Endothelial cell of umbilical vein (primary cell): ENCODE data around the gene MACF1. TPM values are rescaled to one million over a fixed set of nuclear protein-coding genes. Genes with fewer than 3 reads are reported as not detected.

ENCODE experiments used
- BruUV-seq: library from RNA; stranded (reverse); fragments of 400-500 nt; replicated peaks from 2 replicates; lab custom pipeline; 2021; lab: Mats Ljungman, UMichigan
- CTCF ChIA-PET: fragments of 300-600, 350-600 bp; sonication (Branson Sonifier 250); formaldehyde crosslinking; loops from one replicate; lab custom pipeline; 2021; ENCODE audit warnings: antibody characterized with exemption, inconsistent platforms; lab: Charles Lee
- POLR2A ChIA-PET: fragments of 300-600, 350-600 bp; sonication (Branson Sonifier 250); formaldehyde crosslinking; loops from one replicate; lab custom pipeline; 2021; ENCODE audit warnings: antibody characterized with exemption, inconsistent platforms; lab: Charles Lee
- DNase-seq: peaks from one replicate; pipeline ENCODE4 v3.0.0-alpha.2; 2011; ENCODE audit warnings: low read depth, low spot score
- FAIRE-seq: peaks from 2 replicates; lab custom pipeline; 2011; peaks lifted over from hg19 to GRCh38; lab: Jason Lieb, UNC
- H2AFZ ChIP-seq: 2 replicates; pipeline ENCODE4 v1.6.0; 2012; ENCODE audit warnings: low read depth, low read length, control low read depth, inconsistent platforms
- H3K27ac ChIP-seq: 2 replicates; pipeline ENCODE4 v1.5.1; 2011; ENCODE audit warnings: low read depth, mild to moderate bottlenecking, control low read depth, low read length, moderate library complexity; ENCODE audit not compliant: insufficient read depth
- H3K27me3 ChIP-seq, 2 experiments: 2 replicates each; pipeline versions ENCODE4 v1.6.0 to v1.6.1; 2011; ENCODE audit warnings: low read length in 2 of 2, mixed read lengths in 1 of 2; ENCODE audit not compliant: control insufficient read depth in 2 of 2, insufficient read depth in 2 of 2
- H3K36me3 ChIP-seq, 2 experiments: 2 replicates in 1 of 2; 3 replicates in 1 of 2; pipeline ENCODE4 v1.5.1; 2011; ENCODE audit warnings: low read length in 2 of 2, mild to moderate bottlenecking in 1 of 2, moderate library complexity in 1 of 2; ENCODE audit not compliant: control insufficient read depth in 2 of 2, insufficient read depth in 2 of 2; ENCODE audit errors: extremely low read depth in 1 of 2
- H3K4me1 ChIP-seq: 3 replicates; pipeline ENCODE4 v1.5.1; 2011; ENCODE audit warnings: mild to moderate bottlenecking, low read length; ENCODE audit not compliant: control insufficient read depth, insufficient read depth; ENCODE audit errors: extremely low read depth
- H3K4me2 ChIP-seq: 2 replicates; pipeline ENCODE4 v1.6.1; 2011; ENCODE audit warnings: low read length, control low read depth, mixed read lengths; ENCODE audit not compliant: insufficient read depth
- H3K4me3 ChIP-seq, 3 experiments: fragments of 200-600 bp in 1 of 3; sonication (generic), shearing (Covaris generic) in 1 of 3; replicated peaks in 1 of 3; 2 replicates each; pipeline ENCODE4 v1.5.1; 2011 to 2016; ENCODE audit warnings: control low read depth in 3 of 3, low read length in 3 of 3, mild to moderate bottlenecking in 2 of 3, inconsistent platforms in 1 of 3, low read depth in 1 of 3, moderate library complexity in 1 of 3; ENCODE audit not compliant: insufficient read depth in 1 of 3
- H3K79me2 ChIP-seq: 2 replicates; pipeline ENCODE4 v1.6.0; 2012; ENCODE audit warnings: low read length, inconsistent platforms; ENCODE audit not compliant: control insufficient read depth, insufficient read depth
- H3K9ac ChIP-seq: replicated peaks from 2 replicates; pipeline ENCODE3; 2011; ENCODE audit warnings: low read length, control low read depth; ENCODE audit not compliant: insufficient read depth; ENCODE audit errors: extremely low read depth
- H3K9me1 ChIP-seq: replicated peaks from 3 replicates; pipeline ENCODE4 v1.6.0; 2011; ENCODE audit warnings: mild to moderate bottlenecking, low read length; ENCODE audit not compliant: control insufficient read depth, insufficient read depth; ENCODE audit errors: extremely low read depth
- H3K9me3 ChIP-seq: replicated peaks from 2 replicates; pipeline ENCODE4 v1.5.1; 2012; ENCODE audit warnings: low read length, inconsistent platforms; ENCODE audit not compliant: control insufficient read depth, insufficient read depth
- H4K20me1 ChIP-seq: replicated peaks from 2 replicates; pipeline ENCODE3; 2011; ENCODE audit warnings: mild to moderate bottlenecking, low read length; ENCODE audit not compliant: control insufficient read depth, insufficient read depth; ENCODE audit errors: extremely low read depth
- EZH2 ChIP-seq: IDR thresholded peaks from 2 replicates; pipeline ENCODE4 v1.6.1; 2012; ENCODE audit warnings: borderline replicate concordance, low read depth, mild to moderate bottlenecking, moderate library complexity, low read length, inconsistent platforms; ENCODE audit not compliant: severe bottlenecking
- FOS ChIP-seq: IDR thresholded peaks from 2 replicates; pipeline ENCODE4 v1.6.1; 2011; ENCODE audit warnings: mild to moderate bottlenecking, low read length, moderate library complexity, borderline replicate concordance; ENCODE audit not compliant: insufficient read depth
- GATA2 ChIP-seq: IDR thresholded peaks from 2 replicates; pipeline ENCODE4 v1.7.0; 2011; ENCODE audit warnings: low read depth, mild to moderate bottlenecking, moderate library complexity, mixed read lengths, low read length; ENCODE audit not compliant: insufficient read length, insufficient read depth
- JUN ChIP-seq: IDR thresholded peaks from 2 replicates; pipeline ENCODE4 v1.6.1; 2011; ENCODE audit warnings: borderline replicate concordance, low read depth; ENCODE audit not compliant: insufficient read length, insufficient read depth
- MYC ChIP-seq: IDR thresholded peaks from one replicate; pipeline ENCODE4 v1.6.1; 2011; ENCODE audit warnings: mild to moderate bottlenecking, low read depth, low read length
- POLR2A ChIP-seq: IDR thresholded peaks from 2 replicates; pipeline ENCODE4 v1.6.1; 2012; ENCODE audit warnings: low read depth, mild to moderate bottlenecking, control low read depth, low read length
- POLR2AphosphoS5 ChIP-seq: IDR thresholded peaks from 2 replicates; pipeline ENCODE4 v1.6.1; 2012; ENCODE audit warnings: low read depth, mild to moderate bottlenecking, control low read depth, low read length, moderate library complexity; ENCODE audit not compliant: insufficient read depth
- dilution Hi-C: fragments of 300-500 bp; cut with MboI; formaldehyde crosslinking; loops from one replicate; pipeline ENCODE4 v1.15.0; 2019; ENCODE audit warnings: low sequenced_read_pairs; ENCODE audit not compliant: extremely low pct_ligation_motif_present
- intact Hi-C: fragments of 100-400 bp; cut with micrococcal nuclease; formaldehyde crosslinking; loops from one replicate; pipeline ENCODE4 v1.10.0; 2022
- polyA plus RNA-seq, 4 experiments: library from polyadenylated mRNA; depleted of rRNA in 3 of 4; stranded (reverse) in 3 of 4; unstranded in 1 of 4; fragments of >200 nt; gene quantifications; 2 replicates each; pipeline versions ENCODE4 v1.2.1 to v1.2.3, GENCODE V29; 2011 to 2012; ENCODE audit warnings: missing spikeins in 1 of 4
- total RNA-seq: library from RNA; stranded (reverse); gene quantifications from 2 replicates; pipeline ENCODE4 v1.2.3, GENCODE V29; 2021
- TF ChIP-seq, protein P1 (sequence below), 2 donors: IDR thresholded peaks; 1 replicate in 1 of 2; 2 replicates in 1 of 2; pipeline ENCODE4 v1.5.1; 2011; ENCODE audit warnings: low read length in 2 of 2, mild to moderate bottlenecking in 2 of 2, moderate library complexity in 2 of 2, control low read depth in 1 of 2, inconsistent platforms in 1 of 2, low read depth in 1 of 2; ENCODE audit not compliant: insufficient read depth in 1 of 2; ENCODE audit errors: extremely low read depth in 1 of 2
- TF ChIP-seq, protein P2 (sequence below): IDR thresholded peaks from 2 replicates; pipeline ENCODE4 v1.6.1; 2011; ENCODE audit not compliant: insufficient read depth, insufficient read length

Gene MACF1
- total and polyA plus RNA-seq, 2 donors (not counting 3 experiments of a cell fraction or from before 2014, with no cell fraction given) = 122 to 587 TPM

GRCh38 chr1:39499668-39500067 is 295.2 kb downstream of the MACF1 start:
- no peak overlapping the region for H2AFZ ChIP-seq
- H4K20me1 ChIP-seq = no peaks in the 10 kb centered on the region
- intact Hi-C loops = no loop called here
- no peaks in the 10 kb centered on the region for H3K79me2 ChIP-seq
- no peaks in the 10 kb centered on the region for H3K9me1 ChIP-seq
- H3K4me2 ChIP-seq = no peak overlapping the region
- dilution Hi-C loops = no loop called here
- BruUV-seq = no TSS peak
- H3K4me1 ChIP-seq = no peaks in the 10 kb centered on the region
- CTCF ChIA-PET = no interaction called here
- H3K27me3 ChIP-seq = no peaks in the 10 kb centered on the region
- no peaks in the 10 kb centered on the region for H3K9me3 ChIP-seq
- no peak for DNase-seq
- POLR2A ChIA-PET = no interaction called here
- no peak overlapping the region for H3K4me3 ChIP-seq
- no peak for FAIRE-seq
- no peak overlapping the region for H3K27ac ChIP-seq
- no peak for TF ChIP-seq FOS
- TF ChIP-seq, protein P1, sequence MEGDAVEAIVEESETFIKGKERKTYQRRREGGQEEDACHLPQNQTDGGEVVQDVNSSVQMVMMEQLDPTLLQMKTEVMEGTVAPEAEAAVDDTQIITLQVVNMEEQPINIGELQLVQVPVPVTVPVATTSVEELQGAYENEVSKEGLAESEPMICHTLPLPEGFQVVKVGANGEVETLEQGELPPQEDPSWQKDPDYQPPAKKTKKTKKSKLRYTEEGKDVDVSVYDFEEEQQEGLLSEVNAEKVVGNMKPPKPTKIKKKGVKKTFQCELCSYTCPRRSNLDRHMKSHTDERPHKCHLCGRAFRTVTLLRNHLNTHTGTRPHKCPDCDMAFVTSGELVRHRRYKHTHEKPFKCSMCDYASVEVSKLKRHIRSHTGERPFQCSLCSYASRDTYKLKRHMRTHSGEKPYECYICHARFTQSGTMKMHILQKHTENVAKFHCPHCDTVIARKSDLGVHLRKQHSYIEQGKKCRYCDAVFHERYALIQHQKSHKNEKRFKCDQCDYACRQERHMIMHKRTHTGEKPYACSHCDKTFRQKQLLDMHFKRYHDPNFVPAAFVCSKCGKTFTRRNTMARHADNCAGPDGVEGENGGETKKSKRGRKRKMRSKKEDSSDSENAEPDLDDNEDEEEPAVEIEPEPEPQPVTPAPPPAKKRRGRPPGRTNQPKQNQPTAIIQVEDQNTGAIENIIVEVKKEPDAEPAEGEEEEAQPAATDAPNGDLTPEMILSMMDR (IDR thresholded peaks at IDR 0.05; ENCODE audit: extremely low read depth in 1 of 2, insufficient read depth in 1 of 2, low read depth in 1 of 2, low read length in 2 of 2) = no peak
- TF ChIP-seq MYC = no peak
- TF ChIP-seq JUN = no peak
- TF ChIP-seq GATA2 = no peak
- TF ChIP-seq, protein P2, sequence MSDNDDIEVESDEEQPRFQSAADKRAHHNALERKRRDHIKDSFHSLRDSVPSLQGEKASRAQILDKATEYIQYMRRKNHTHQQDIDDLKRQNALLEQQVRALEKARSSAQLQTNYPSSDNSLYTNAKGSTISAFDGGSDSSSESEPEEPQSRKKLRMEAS = no peak
- no peak for TF ChIP-seq EZH2
- TF ChIP-seq POLR2AphosphoS5 = no peak
- TF ChIP-seq POLR2A = no peak
- no peaks in the 10 kb centered on the region for H3K36me3 ChIP-seq
- no peak overlapping the region for H3K9ac ChIP-seq
